Measurements from ENCODE around the gene CAPN7. TPM values are rescaled to one million over a fixed set of nuclear protein-coding genes. Genes with fewer than 3 reads are reported as not detected.

CAPN7 gene
- total and polyA plus RNA-seq, 9 donors: 20.7 to 70.4 (median 54.1) TPM

DNA sequence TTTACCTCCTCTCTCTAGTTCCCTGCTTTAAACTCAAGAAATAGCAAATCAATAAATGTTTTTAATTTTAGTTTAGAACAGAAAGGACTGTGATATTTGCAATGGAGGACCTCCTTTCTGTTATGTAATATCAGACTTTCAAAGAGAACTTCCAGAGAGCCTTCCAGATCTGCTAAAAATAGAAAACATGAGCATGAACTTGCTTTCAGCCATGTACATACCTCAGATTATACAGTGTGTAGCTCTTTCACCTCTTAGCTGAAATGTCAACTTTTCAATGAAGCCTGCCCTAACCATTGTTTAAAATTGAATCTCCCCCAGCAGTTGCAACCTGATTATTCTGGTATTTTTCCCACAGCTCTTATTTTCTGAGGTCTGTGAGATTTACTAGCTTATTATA is 12.6 kb downstream of the CAPN7 start:
- TF ChIP-seq, protein P1, sequence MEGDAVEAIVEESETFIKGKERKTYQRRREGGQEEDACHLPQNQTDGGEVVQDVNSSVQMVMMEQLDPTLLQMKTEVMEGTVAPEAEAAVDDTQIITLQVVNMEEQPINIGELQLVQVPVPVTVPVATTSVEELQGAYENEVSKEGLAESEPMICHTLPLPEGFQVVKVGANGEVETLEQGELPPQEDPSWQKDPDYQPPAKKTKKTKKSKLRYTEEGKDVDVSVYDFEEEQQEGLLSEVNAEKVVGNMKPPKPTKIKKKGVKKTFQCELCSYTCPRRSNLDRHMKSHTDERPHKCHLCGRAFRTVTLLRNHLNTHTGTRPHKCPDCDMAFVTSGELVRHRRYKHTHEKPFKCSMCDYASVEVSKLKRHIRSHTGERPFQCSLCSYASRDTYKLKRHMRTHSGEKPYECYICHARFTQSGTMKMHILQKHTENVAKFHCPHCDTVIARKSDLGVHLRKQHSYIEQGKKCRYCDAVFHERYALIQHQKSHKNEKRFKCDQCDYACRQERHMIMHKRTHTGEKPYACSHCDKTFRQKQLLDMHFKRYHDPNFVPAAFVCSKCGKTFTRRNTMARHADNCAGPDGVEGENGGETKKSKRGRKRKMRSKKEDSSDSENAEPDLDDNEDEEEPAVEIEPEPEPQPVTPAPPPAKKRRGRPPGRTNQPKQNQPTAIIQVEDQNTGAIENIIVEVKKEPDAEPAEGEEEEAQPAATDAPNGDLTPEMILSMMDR (IDR thresholded peaks at IDR 0.05): no peak
- TF ChIP-seq EP300 (IDR thresholded peaks at IDR 0.05) (no peak), POLR2A (IDR thresholded peaks at IDR 0.05) (no peak)
- Histone ChIP-seq H3K4me3 (no peak overlapping the region), H3K27ac (no peak overlapping the region), H3K4me1 (ENCODE audit: insufficient read depth) (peaks cover 2% of the 10 kb centered on the region), H3K27me3 (no peaks in the 10 kb centered on the region), H3K36me3 (no peaks in the 10 kb centered on the region), H3K9me3 (no peaks in the 10 kb centered on the region)
- intact Hi-C loops (cut with DNase I): no loop called here
- DNase-seq: no peak

GRCh38 chr3:15220056-15220455 is 14.0 kb downstream of the CAPN7 start:
- DNase-seq: no peak
- Histone ChIP-seq H3K36me3 (no peaks in the 10 kb centered on the region), H3K4me3 (no peak overlapping the region), H3K27me3 (no peaks in the 10 kb centered on the region), H3K4me1 (ENCODE audit: insufficient read depth) (peaks cover 2% of the 10 kb centered on the region), H3K27ac (no peak overlapping the region), H3K9me3 (no peaks in the 10 kb centered on the region)
- TF ChIP-seq EP300 (IDR thresholded peaks at IDR 0.05): no peak
- TF ChIP-seq, protein P1 (IDR thresholded peaks at IDR 0.05): no peak
- TF ChIP-seq POLR2A (IDR thresholded peaks at IDR 0.05): no peak
- intact Hi-C loops (cut with DNase I): no loop called here
- WGBS, 3 donors: 89 to 91% (median 90%) methylated on average over 8 of the region's 8 CpGs

DNA sequence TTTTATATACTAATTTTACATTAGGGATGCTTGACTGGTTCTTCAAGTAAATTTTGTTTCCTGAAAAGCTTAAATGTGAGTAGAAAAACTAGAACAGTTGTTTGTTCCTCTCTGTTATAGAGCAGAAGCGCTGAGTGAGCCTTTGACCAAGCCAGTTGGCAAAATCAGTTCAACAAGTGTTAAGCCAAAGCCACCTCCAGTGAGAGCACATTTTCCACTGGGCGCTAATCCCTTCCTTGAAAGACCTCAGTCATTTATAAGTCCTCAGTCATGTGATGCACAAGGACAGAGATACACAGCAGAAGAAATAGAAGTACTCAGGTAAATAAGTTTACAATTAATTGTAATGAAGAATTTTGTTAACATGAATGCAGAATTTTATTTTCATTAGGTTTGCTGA is 14.6 kb downstream of the CAPN7 start:
- H3K36me3 ChIP-seq: no peaks in the 10 kb centered on the region

GRCh38 chr3:15221574-15222217 is 15.7 kb downstream of the CAPN7 start:
- DNase-seq: no peak
- TF ChIP-seq EP300 (IDR thresholded peaks at IDR 0.05): no peak
- TF ChIP-seq POLR2A (IDR thresholded peaks at IDR 0.05): no peak
- TF ChIP-seq, protein P1 (IDR thresholded peaks at IDR 0.05): no peak
- intact Hi-C loops (cut with DNase I): no loop called here
- Histone ChIP-seq H3K27ac (no peak overlapping the region), H3K9me3 (no peaks in the 10 kb centered on the region), H3K4me3 (no peak overlapping the region), H3K36me3 (no peaks in the 10 kb centered on the region), H3K4me1 (ENCODE audit: insufficient read depth) (no peaks in the 10 kb centered on the region), H3K27me3 (no peaks in the 10 kb centered on the region)
- 79 to 87% (median 82%) methylated on average over 11 of the region's 11 CpGs for WGBS, 3 donors

More for the DNA sequence above, 14.6 kb downstream of the CAPN7 start:
- no peak for DNase-seq
- TF ChIP-seq, protein P1 (IDR thresholded peaks at IDR 0.05): no peak
- TF ChIP-seq POLR2A (IDR thresholded peaks at IDR 0.05) (no peak), EP300 (IDR thresholded peaks at IDR 0.05) (no peak)
- Histone ChIP-seq H3K4me1 (ENCODE audit: insufficient read depth) (peaks cover 2% of the 10 kb centered on the region), H3K27ac (no peak overlapping the region), H3K27me3 (no peaks in the 10 kb centered on the region), H3K4me3 (no peak overlapping the region), H3K9me3 (no peaks in the 10 kb centered on the region)
- intact Hi-C loops (cut with DNase I): no loop called here
- WGBS, 3 donors: 97 to 98% (median 97%) methylated on average over 2 of the region's 2 CpGs

Measured in ovary (tissue), 9 donors.